Activated T-helper 9 cell treated with anti-CD3 and anti-CD28 coated beads, Interleukin-2, amount 50 U/mL, for 16 hours (primary cell): Measurements from ENCODE around the gene PARD6G.

ENCODE experiments used
- DNase-seq: peaks from one replicate; pipeline ENCODE4 v3.0.0-alpha.2; 2020; ENCODE audit warnings: low read depth

The PARD6G gene

DNA sequence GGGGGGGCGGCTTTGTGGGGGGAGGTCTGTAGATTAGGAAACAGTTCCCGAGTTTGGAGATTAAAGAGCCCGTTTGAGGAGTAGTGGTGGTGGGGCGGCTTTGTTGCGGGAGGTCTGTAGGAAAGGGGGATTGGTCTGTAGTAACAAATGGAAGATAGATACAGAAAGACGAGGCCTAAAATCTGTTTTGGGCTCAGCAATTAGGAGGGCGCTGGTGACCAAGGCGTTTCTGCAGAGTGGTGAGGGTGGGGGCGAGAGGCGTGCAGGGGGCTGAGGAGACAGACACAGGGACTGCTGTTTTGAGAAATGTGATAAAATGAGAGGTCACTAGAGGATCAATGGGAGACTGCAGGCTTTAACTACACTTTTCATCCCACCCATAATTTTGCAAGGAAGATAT is 139.9 kb downstream of the PARD6G start:
- no peak for DNase-seq
